Stimulated activated CD8-positive, alpha-beta memory T cell treated with anti-CD3 and anti-CD28 coated beads, Interleukin-4, amount 100 ng/mL, for 24 hours (primary cell): ENCODE data around the gene DCLRE1B.

ENCODE experiments used
- DNase-seq: peaks from one replicate; pipeline ENCODE4 v3.0.0-alpha.2; 2020; ENCODE audit warnings: low read depth

DCLRE1B gene

GRCh38 chr1:113904674-113905434, at the start of gene DCLRE1B, which contains the start of gene AP4B1:
DCLRE1B (plus strand) TSS chr1:113905326; CDS start chr1:113905587, 261 bp downstream.
AP4B1 (minus strand) TSS chr1:113904799; CDS start chr1:113904717, 82 bp downstream.
- DNase-seq: peak; percentile 97

DNA sequence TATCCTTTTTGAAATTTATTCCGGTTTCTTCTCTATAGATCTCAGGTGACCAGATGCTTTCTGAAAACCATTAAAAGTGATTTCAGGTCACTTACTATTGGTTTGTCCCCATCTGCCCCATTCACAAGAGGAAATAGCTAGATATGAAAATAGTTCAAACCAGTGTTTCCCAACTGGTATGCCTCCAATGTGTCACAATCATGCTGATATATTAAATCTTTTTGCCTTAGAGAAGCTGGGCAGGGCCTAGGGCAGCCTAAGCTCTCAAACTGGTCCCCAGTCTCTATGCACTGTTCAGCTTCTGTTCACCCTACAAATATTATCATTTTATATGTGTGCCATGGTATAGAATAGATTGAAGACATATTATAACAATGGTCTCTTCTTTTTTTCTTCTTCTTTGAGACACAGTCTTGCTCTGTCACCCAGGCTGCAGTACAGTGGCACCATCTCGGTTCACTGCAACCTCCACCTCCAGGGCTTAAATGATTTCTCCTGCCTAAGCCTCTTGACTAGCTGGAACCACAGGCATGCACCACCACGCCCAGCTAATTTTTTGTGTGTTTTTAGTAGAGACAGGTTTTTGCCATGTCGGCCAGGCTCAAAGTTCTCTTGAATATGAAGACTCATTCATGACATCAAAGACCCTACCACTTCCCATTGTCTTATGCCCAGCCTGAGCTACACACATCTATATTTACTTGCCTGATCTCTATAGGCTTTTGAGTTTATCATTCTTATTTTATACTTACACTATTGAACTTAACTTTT, 49.3 kb upstream of the DCLRE1B start:
- DNase-seq: no peak

DNA sequence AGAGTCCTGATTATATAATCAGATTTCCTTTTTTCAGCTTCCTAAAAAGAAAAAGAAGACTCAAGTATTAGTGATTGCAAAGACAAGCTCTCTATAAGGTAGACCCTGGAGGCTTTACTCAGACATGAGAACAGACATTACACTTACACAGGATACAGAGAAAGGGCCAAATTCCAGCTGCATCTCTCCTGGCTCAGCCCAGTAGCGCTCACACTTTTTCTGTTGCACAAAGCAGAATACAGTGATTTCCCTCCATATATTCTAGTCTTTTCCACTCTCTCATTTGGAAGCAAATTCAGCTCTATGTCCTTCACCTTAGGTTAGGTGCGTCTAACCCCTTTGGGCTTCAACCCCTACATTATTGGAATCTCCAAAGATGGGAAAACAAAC, 48.7 kb upstream of the DCLRE1B start:
- no peak for DNase-seq

- no peak for DNase-seq
Measured at GRCh38 chr1:113857776-113858175, 47.4 kb upstream of the DCLRE1B start.

GRCh38 chr1:113858418-113858817, 46.7 kb upstream of the DCLRE1B start:
- no peak for DNase-seq

DNA sequence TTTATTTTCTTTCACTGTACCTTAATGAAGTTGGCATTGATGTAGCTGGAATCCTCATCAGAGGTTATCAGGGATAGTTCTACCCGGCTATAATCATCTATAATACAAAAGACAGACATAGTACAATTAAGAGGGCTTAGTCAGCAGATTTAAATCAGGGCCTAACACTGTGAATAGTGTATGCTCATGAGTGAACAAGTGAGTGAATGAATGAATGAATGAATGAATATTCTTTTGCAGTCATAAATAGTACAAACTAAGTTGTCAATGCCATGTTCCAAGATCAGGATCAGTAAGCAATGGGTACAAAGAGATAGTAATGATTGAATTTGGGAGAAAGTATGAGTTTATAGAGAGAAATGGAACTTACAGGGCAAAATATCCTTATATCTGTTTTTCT, 46.1 kb upstream of the DCLRE1B start:
- DNase-seq: no peak

DNA sequence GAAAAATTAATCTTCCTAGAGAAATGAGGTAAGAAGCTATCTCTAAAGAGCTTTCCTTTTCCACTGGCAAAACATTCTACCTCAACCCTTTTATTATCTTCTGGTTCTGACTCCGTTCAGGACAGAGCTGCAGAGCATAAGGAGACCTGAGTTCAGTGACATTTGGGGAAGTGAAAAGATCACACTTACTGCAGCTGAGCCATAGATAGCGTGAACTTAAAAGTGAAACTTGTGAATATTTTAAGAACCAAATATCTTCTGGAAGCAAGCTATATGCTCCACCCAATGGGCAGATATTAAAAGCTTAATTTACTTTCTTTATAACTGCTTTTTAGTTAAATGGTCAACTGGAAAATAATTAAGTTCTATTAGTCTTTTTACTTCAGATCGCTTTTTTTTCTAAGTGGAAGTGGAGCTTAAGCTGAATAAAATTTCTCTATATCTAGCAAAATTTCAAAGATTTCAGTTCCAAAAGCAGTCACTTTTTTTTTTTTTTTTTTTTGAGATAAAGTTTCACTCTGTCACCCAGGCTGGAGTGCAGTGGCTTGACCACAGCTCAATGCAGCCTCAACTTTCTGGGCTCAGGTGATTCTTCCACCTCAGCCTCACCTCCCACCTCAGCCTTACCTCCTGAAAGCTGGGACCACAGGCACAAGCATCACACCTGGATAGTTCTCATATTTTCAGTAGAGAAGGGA, 45.5 kb upstream of the DCLRE1B start:
- no peak for DNase-seq

GRCh38 chr1:113860891-113861290, 44.2 kb upstream of the DCLRE1B start:
- DNase-seq: no peak

DNA sequence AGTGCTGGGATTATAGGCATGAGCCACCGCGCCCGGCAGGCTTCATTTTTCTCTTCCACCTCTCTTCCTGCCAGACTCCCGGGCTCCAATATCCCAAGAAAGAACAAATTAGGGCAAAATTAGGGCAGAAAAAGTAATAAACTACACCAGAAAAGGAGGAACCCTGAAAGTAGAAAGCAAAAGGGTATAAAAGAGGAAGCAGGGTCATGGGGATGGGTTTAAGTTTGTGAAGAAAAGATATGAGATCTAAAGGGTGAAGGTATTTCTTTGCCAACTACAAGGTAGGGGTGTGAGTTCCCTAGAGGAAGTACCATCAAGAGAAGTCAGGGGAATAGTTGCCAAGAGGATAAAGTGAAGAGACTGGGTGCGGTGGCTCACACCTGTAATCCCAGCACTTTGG, 43.5 kb upstream of the DCLRE1B start:
- DNase-seq: no peak

DNA sequence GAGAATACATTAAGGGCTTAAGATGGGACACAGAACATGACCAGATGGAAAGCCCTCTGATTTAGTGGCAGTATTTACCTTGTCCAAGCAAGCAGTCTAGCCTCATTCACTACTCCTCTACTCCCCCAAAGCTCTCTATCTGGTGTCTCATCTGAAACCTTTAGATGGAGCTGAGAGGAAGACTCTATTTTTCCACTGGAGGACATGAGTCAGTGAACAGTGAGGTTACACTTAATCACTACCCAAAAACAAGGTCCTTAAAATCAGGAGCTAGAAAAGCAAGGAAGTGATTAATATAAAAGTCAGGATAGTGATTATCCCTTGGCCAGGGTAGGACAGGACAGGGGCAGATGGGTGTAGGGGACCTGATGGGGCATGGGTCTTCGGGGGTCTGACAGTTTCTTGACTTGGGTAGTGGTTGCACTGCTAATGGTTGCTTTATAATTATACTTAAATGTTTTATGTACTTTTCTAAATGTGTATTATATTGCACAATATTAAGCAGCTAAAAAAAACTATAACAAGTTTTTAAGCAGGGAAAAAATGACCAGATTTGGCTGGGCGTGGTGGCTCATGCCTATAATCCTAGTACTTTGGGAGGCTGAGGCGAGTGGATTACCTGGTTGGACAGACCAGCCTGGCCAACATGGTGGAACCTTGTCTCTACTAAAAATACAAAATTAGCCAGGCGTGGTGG, 36.6 kb upstream of the DCLRE1B start:
- no peak for DNase-seq

- no peak for DNase-seq
Measured at GRCh38 chr1:113870778-113871177, 34.3 kb upstream of the DCLRE1B start.

DNA sequence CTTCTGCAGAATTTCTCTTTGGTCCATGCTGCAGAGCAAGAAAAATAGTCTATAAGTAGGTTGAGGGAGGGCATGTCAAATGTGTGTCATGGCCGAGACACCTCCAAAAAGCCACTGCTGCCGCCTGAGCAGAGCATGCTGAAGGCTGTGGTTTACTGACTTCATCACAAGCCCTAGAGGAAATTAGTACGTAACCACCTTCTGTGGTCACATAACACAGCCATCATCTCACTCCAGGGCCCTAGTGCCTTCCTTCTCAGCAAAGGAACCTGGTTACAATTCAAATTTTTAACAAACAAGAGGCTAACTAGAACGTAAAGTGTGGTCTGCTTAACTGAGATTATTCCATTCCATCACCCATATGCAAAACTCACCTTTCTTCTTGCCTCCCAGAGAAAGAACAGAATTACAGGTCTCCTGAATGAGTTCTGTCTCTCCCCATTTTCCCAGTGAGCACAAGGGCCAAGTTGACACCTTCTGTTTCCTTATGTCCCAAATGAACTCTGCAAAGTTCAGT, 33.5 kb upstream of the DCLRE1B start, which contains the start of gene PTPN22:
PTPN22 (minus strand) TSS at position 116 of the 517 bp plus-strand sequence.
- DNase-seq: peak; percentile 60

DNA sequence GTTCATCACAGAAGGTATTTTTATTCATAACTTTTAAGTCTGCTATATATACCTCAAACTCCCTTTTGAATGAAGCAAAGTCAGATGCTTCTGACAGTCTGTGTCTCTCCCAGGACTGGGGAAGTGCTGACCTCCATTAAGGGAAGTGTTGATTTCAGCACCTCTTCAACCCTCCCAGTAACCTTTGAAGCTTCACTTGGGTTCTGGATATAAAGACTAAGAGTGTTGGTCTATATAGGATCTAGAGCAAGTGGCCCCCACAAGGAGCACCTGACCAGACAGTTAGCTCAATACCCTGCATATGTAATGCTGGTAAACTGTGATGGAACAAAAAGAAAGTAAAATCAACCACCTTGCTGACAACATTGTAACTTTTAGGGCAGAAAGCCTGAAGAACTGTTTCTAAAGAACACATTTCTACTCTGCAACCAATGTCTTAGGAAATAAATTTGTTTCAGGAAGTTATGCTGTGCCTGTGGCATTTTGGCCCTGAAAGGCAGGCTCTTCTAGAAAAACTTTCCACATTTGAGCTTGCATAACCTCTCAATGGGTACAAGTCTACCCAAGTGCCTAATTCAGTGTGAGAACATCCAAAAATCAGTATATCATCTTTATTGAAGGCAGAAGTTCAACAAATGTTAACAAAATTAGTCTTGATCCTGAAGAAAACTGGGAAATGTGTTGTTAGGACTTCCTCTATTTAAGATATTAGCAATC, 32.7 kb upstream of the DCLRE1B start:
- no peak for DNase-seq

GRCh38 chr1:113874012-113874879, 30.9 kb upstream of the DCLRE1B start:
- DNase-seq: no peak

DNA sequence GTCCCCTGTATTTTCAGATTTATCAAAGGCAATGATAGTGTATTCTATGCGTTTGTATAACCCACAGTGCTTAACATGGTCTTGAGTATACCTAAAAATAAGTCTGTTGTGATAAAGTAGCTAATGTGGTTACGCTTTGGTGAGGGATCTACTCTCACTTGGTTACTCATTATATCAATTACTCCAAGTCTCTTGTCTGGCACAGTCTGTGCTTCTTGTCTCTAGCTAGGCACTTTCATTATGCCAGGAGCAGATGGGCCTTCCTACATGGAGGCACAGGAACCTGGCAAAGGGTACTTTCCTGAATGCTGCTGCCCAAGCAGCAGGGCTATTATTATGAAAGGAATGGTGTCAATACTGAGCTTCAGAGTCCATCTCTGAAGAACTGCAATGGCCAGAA, 29.4 kb upstream of the DCLRE1B start:
- no peak for DNase-seq

DNA sequence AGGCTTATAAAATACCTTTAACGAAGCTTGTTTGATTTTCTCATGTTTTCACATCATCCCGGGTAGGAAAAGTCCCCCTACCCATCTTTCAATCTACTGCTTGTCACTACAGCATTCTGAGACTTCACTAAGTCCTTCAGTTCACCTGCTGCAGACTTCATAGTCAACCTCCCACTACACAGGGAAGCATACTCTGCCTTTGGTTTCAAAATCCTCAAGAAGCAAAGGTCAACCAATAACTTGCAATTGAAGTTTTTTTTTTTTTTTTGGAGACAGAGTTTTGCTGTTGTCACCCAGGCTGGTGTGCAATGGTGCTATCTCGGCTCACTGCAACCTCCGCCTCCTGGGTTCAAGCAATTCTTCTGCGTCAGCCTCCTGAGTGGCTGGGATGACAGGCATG, 28.9 kb upstream of the DCLRE1B start:
- DNase-seq: no peak

- DNase-seq: no peak
Measured at GRCh38 chr1:113879739-113880038, 25.4 kb upstream of the DCLRE1B start.

GRCh38 chr1:113881661-113882060, 23.5 kb upstream of the DCLRE1B start:
- DNase-seq: no peak

- no peak for DNase-seq
Measured at GRCh38 chr1:113886417-113887401, 18.4 kb upstream of the DCLRE1B start.
